Activated CD4-positive, alpha-beta memory T cell treated with anti-CD3 and anti-CD28 coated beads for 36 hours (primary cell): ENCODE results near the gene DNLZ. TPM values are rescaled to one million over a fixed set of nuclear protein-coding genes. Genes with fewer than 3 reads are reported as not detected.

Experiments
- CTCF ChIA-PET: fragments of 350-600 bp; sonication (Branson Sonifier 250); formaldehyde crosslinking; loops from one replicate; lab custom pipeline; 2021; ENCODE audit warnings: antibody characterized with exemption, inconsistent platforms; lab: Charles Lee
- POLR2A ChIA-PET: fragments of 350-600 bp; sonication (Branson Sonifier 250); formaldehyde crosslinking; loops from one replicate; lab custom pipeline; 2021; ENCODE audit warnings: antibody characterized with exemption; lab: Charles Lee
- DNase-seq: peaks from one replicate; pipeline ENCODE4 v3.0.0-alpha.2; 2020
- H3K27ac Mint-ChIP-seq: one replicate; pipeline ENCODE4 v1.8.0; 2021; ENCODE audit warnings: mixed read lengths
- H3K27me3 Mint-ChIP-seq: one replicate; pipeline ENCODE4 v1.8.0; 2021; ENCODE audit warnings: mixed read lengths
- H3K36me3 Mint-ChIP-seq: one replicate; pipeline ENCODE4 v1.8.0; 2021; ENCODE audit warnings: mixed read lengths
- H3K4me1 Mint-ChIP-seq: one replicate; pipeline ENCODE4 v1.8.0; 2021; ENCODE audit warnings: low read depth, mixed read lengths
- H3K4me3 Mint-ChIP-seq: one replicate; pipeline ENCODE4 v1.8.0; 2021; ENCODE audit warnings: mild to moderate bottlenecking, mixed read lengths
- H3K9me3 Mint-ChIP-seq: one replicate; pipeline ENCODE4 v1.8.0; 2021; ENCODE audit warnings: mixed read lengths
- intact Hi-C: fragments of 100-400 bp; cut with micrococcal nuclease; formaldehyde crosslinking; loops from one replicate; pipeline ENCODE4 v1.15.1; 2023
- total RNA-seq, 2 experiments: library from RNA; stranded (reverse); gene quantifications; one replicate each; pipeline ENCODE4 v1.2.3, GENCODE V29; 2021

The DNLZ gene
- total RNA-seq, 2 experiments from 2014 or later: 14.5 to 15.2 TPM

GRCh38 chr9:136373300-136374182 is 10.0 kb upstream of the DNLZ start, which contains the start of gene CARD9:
CARD9 (minus strand) TSS chr9:136373669; CDS start chr9:136372078, 1,591 bp downstream.
- Mint-ChIP-seq H3K27ac (no peak within 1 kb of the TSS), H3K9me3 (no peaks in the 10 kb centered on the region), H3K4me1 (no peaks in the 10 kb centered on the region), H3K4me3 (no peak within 1 kb of the TSS), H3K27me3 (no peaks in the 10 kb centered on the region), H3K36me3 (peaks cover 4% of the 10 kb centered on the region)
- DNase-seq: no peak
- ChIA-PET CTCF (no interaction called here), POLR2A (no interaction called here)
- intact Hi-C loops: no loop called here

DNA sequence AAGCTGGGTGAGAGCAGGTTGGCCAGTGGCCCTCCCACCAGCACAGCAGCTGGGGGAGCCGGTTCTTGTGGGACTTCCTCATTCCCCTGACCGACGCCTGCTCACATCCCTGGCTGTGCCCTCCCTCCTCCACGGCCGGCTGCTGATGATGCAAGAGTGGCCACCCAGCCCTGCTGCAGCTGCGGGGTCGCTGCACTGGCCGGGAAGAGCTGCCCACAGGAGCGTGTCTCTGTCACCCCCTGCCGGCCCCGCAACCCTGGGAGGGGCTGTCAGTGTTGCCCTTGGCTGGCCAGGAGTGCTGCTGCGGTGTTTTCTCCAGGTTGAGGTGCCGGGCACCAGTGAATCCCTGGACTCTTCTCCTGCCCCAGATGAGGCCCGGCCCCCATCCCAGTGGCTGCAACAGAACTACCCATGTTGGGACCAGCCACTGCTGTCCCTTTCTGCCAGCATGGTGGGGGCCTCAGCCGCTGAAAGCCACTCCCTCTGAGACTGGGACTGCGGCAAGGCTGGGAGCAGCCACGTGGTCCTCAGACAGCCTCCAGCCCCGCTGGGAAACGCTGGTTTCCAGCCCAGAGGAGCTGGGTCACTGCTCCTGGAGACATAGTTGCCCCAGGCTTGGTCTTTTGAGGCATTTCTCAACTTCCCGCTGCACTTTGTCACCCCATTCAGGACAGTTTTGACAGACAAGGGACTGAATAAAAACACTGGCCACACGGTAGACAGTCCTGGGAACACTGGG is 9.2 kb upstream of the DNLZ start:
- no peaks in the 10 kb centered on the region for H3K9me3 Mint-ChIP-seq
- H3K4me1 Mint-ChIP-seq: no peaks in the 10 kb centered on the region
- H3K36me3 Mint-ChIP-seq: peaks cover 4% of the 10 kb centered on the region
- CTCF ChIA-PET: interaction anchor here (0.7 kb wide), 1 partner anchor 10 kb away, joined by 3 read pairs; no protein-coding TSS in a partner anchor
- DNase-seq: no peak
- POLR2A ChIA-PET: no interaction called here
- no peaks in the 10 kb centered on the region for H3K27me3 Mint-ChIP-seq
- no peak overlapping the region for H3K27ac Mint-ChIP-seq
- no peak overlapping the region for H3K4me3 Mint-ChIP-seq
- intact Hi-C loops: no loop called here

DNA sequence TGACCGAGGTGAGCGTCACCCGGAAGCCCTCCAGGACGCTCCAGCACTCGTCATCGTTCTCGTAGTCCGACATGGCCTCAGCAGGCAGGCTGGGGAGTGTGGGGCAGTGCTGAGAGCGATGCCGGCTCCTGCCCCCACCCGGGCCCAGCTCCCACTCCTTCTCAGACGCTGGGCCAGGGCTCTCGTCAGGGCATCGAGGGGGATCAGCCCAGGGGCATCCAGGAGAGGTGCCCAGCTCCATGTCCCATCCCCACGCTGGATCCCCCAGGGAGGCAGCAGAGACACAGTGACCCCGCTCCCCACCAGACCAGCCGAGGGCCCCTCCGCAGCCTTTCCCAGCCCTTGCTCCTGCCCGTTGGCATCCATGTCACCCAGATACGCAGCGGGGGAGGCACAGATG is 8.5 kb upstream of the DNLZ start:
- H3K36me3 Mint-ChIP-seq: peaks cover 4% of the 10 kb centered on the region
- no peaks in the 10 kb centered on the region for H3K9me3 Mint-ChIP-seq
- H3K27ac Mint-ChIP-seq: no peak overlapping the region
- DNase-seq: no peak
- ChIA-PET CTCF (no interaction called here), POLR2A (no interaction called here)
- no peaks in the 10 kb centered on the region for H3K4me1 Mint-ChIP-seq
- H3K27me3 Mint-ChIP-seq: no peaks in the 10 kb centered on the region
- intact Hi-C loops: no loop called here
- H3K4me3 Mint-ChIP-seq: no peak overlapping the region

DNA sequence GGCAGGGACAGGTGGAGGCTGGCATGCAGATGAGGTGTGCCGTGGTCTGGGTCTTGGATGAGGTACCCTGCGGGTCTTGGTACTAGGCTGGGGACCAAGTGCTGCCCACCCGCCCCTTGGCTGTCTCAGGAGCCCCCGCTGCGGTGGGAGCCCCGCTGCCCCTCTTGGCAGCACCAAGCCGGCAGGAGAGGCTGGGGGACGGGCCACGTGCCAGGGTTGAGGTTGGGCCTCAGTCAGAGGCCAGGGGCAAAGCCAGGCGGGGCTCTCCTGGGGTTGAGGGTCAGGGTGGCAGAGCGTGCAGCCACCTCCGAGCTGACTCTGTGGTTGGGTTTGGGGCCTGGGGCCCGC is 8.0 kb upstream of the DNLZ start:
- ChIA-PET CTCF (no interaction called here), POLR2A (no interaction called here)
- peaks cover 4% of the 10 kb centered on the region for H3K36me3 Mint-ChIP-seq
- no peaks in the 10 kb centered on the region for H3K9me3 Mint-ChIP-seq
- no peaks in the 10 kb centered on the region for H3K4me1 Mint-ChIP-seq
- intact Hi-C loops: no loop called here
- no peak overlapping the region for H3K27ac Mint-ChIP-seq
- no peak overlapping the region for H3K4me3 Mint-ChIP-seq
- H3K27me3 Mint-ChIP-seq: no peaks in the 10 kb centered on the region
- DNase-seq: no peak

GRCh38 chr9:136370687-136371532 is 7.4 kb upstream of the DNLZ start:
- intact Hi-C loops: no loop called here
- CTCF ChIA-PET: no interaction called here
- Mint-ChIP-seq H3K27me3 (no peaks in the 10 kb centered on the region), H3K4me3 (no peak overlapping the region), H3K36me3 (peaks cover 4% of the 10 kb centered on the region), H3K4me1 (no peaks in the 10 kb centered on the region), H3K9me3 (no peaks in the 10 kb centered on the region), H3K27ac (no peak overlapping the region)
- no peak for DNase-seq
- POLR2A ChIA-PET: no interaction called here

DNA sequence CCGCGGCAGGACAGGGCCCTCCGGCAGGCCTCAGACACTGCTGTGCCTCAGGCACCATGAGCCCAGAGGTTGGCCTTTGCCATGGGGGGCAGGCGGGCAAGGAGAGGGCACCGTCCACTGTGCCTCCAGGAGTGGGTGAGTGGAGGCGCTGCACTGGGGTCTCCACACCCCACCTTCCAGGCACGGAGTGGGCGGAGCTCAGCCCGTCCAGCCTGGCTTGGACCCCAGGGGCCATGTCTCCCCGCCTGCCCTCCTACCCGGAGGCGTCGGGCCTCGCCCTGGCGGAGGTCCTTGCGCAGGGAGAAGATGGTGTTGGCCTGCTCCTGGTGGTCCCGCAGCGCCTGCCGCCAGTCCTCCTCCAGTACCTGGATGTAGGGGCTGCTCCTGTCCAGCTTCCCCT is 6.5 kb upstream of the DNLZ start:
- H3K9me3 Mint-ChIP-seq: no peaks in the 10 kb centered on the region
- ChIA-PET POLR2A (no interaction called here), CTCF (no interaction called here)
- no peaks in the 10 kb centered on the region for H3K36me3 Mint-ChIP-seq
- H3K4me1 Mint-ChIP-seq: no peaks in the 10 kb centered on the region
- H3K27me3 Mint-ChIP-seq: no peaks in the 10 kb centered on the region
- no peak overlapping the region for H3K27ac Mint-ChIP-seq
- DNase-seq: no peak
- intact Hi-C loops: no loop called here
- no peak overlapping the region for H3K4me3 Mint-ChIP-seq

DNA sequence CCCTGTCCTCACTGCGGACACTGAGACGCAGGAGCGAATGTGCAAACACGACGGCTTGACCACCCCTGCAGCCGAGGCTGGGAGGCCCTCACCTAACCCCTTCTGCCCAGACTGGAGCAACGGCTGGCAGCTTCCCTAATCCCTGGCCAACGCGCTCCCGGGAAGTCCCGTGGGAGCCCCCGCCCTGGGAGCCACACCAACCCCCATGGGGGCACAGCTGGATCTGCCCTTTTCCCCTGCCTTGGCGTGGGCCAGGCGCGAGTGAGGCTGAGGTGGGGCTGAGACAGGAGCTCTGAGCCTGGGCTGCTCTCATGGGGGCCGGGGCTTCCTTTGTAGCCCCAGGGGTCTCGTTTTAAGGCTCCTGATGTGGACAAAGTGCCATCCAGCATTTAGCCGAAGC is 4.6 kb upstream of the DNLZ start:
- Mint-ChIP-seq H3K27ac (no peak overlapping the region), H3K9me3 (no peaks in the 10 kb centered on the region), H3K36me3 (no peaks in the 10 kb centered on the region), H3K4me1 (peaks cover 3% of the 10 kb centered on the region), H3K27me3 (no peaks in the 10 kb centered on the region), H3K4me3 (no peak overlapping the region)
- no peak for DNase-seq
- ChIA-PET CTCF (no interaction called here), POLR2A (no interaction called here)
- intact Hi-C loops: no loop called here

- H3K27me3 Mint-ChIP-seq: no peaks in the 10 kb centered on the region
- intact Hi-C loops: no loop called here
- no peak overlapping the region for H3K27ac Mint-ChIP-seq
- POLR2A ChIA-PET: interaction anchor here (1.1 kb wide), 1 partner anchor 17 kb away, joined by 4 read pairs; no protein-coding TSS in a partner anchor
- no peak for DNase-seq
- no peak overlapping the region for H3K4me3 Mint-ChIP-seq
- peaks cover 7% of the 10 kb centered on the region for H3K4me1 Mint-ChIP-seq
- H3K9me3 Mint-ChIP-seq: no peaks in the 10 kb centered on the region
- no peaks in the 10 kb centered on the region for H3K36me3 Mint-ChIP-seq
- CTCF ChIA-PET: interaction anchor here (1.5 kb wide), 1 partner anchor 8 kb away, joined by 3 read pairs; no protein-coding TSS in a partner anchor
Measured at GRCh38 chr9:136367296-136368145, 4.0 kb upstream of the DNLZ start.

GRCh38 chr9:136366826-136367225 is 3.3 kb upstream of the DNLZ start:
- ChIA-PET POLR2A (interaction anchor here (1.1 kb wide), 1 partner anchor 18 kb away, joined by 4 read pairs; no protein-coding TSS in a partner anchor), CTCF (interaction anchor here (0.8 to 1.5 kb wide), 2 partner anchors 8 to 34 kb away, joined by 3 read pairs; no protein-coding TSS in a partner anchor)
- Mint-ChIP-seq H3K9me3 (no peaks in the 10 kb centered on the region), H3K4me3 (no peak overlapping the region), H3K36me3 (no peaks in the 10 kb centered on the region), H3K27ac (no peak overlapping the region), H3K4me1 (peaks cover 9% of the 10 kb centered on the region), H3K27me3 (no peaks in the 10 kb centered on the region)
- intact Hi-C loops: no loop called here
- DNase-seq: no peak

GRCh38 chr9:136365775-136366222 is 2.3 kb upstream of the DNLZ start:
- DNase-seq: no peak
- peaks cover 9% of the 10 kb centered on the region for H3K4me1 Mint-ChIP-seq
- H3K27me3 Mint-ChIP-seq: no peaks in the 10 kb centered on the region
- intact Hi-C loops: no loop called here
- ChIA-PET CTCF (interaction anchor here (1.5 kb wide), 1 partner anchor 9 kb away, joined by 3 read pairs; no protein-coding TSS in a partner anchor), POLR2A (no interaction called here)
- H3K27ac Mint-ChIP-seq: no peak overlapping the region
- H3K9me3 Mint-ChIP-seq: no peaks in the 10 kb centered on the region
- no peaks in the 10 kb centered on the region for H3K36me3 Mint-ChIP-seq
- H3K4me3 Mint-ChIP-seq: no peak overlapping the region
